NCI-H1694 treated with DMSO at 0.1 percent for 48 hours (cell line): ENCODE results near the gene CLCN3.
A peak's percentile ranks its signal among the peaks of the same experiment; 100 is the strongest.
"Not testable (repeated sequence)": the region's sequence is repeated elsewhere in the genome, so short reads cannot be mapped to it uniquely, and the experiment has no call there.

Source experiments
- DNase-seq: peaks from one replicate; lab custom pipeline; 2025; lab: John Stamatoyannopoulos, UW

Gene CLCN3

GRCh38 chr4:169619958-169620879 lies at the start of gene CLCN3:
CLCN3 (plus strand) TSS chr4:169620578; CDS start chr4:169635929, 15,351 bp downstream.
- DNase-seq, result peak; percentile 78

- not testable (repeated sequence) for DNase-seq
Measured at GRCh38 chr4:169571012-169571411, 49.4 kb upstream of the CLCN3 start.

GRCh38 chr4:169571435-169571834 lies 48.9 kb upstream of the CLCN3 start:
- no peak for DNase-seq

- no peak for DNase-seq
Measured at GRCh38 chr4:169573889-169574288, 46.5 kb upstream of the CLCN3 start.

- no peak for DNase-seq
Measured at GRCh38 chr4:169582203-169582602, 38.2 kb upstream of the CLCN3 start.

- DNase-seq, result no peak
Measured at GRCh38 chr4:169582706-169583105, 37.7 kb upstream of the CLCN3 start.

GRCh38 chr4:169583563-169583962 lies 36.8 kb upstream of the CLCN3 start:
- no peak for DNase-seq

GRCh38 chr4:169593050-169593560 lies 27.3 kb upstream of the CLCN3 start:
- no peak for DNase-seq

GRCh38 chr4:169594560-169595195 lies 25.7 kb upstream of the CLCN3 start:
- DNase-seq, result no peak

GRCh38 chr4:169601016-169601771 lies 19.2 kb upstream of the CLCN3 start:
- no peak for DNase-seq

GRCh38 chr4:169603312-169603711 lies 17.1 kb upstream of the CLCN3 start:
- DNase-seq, result no peak

- DNase-seq, result no peak
Measured at GRCh38 chr4:169604131-169604900, 16.1 kb upstream of the CLCN3 start.

- DNase-seq, result no peak
Measured at GRCh38 chr4:169604903-169605331, 15.5 kb upstream of the CLCN3 start.

- no peak for DNase-seq
Measured at GRCh38 chr4:169611157-169611556, 9.2 kb upstream of the CLCN3 start.

- DNase-seq, result peak; percentile 80
Measured at GRCh38 chr4:169611991-169612870, 8.1 kb upstream of the CLCN3 start, which contains the start of gene NEK1. NEK1 (minus strand) TSS chr4:169612583; CDS start chr4:169602630, 9,953 bp downstream.

GRCh38 chr4:169612871-169613859 lies 7.2 kb upstream of the CLCN3 start:
- DNase-seq, result peak; percentile 68

GRCh38 chr4:169615467-169616106 lies 4.8 kb upstream of the CLCN3 start:
- DNase-seq, result no peak

GRCh38 chr4:169616846-169617245 lies 3.5 kb upstream of the CLCN3 start:
- no peak for DNase-seq

GRCh38 chr4:169617306-169617705 lies 3.1 kb upstream of the CLCN3 start:
- no peak for DNase-seq
